HepG2 (cell line): ENCODE data around the gene PACS2. TPM values are rescaled to one million over a fixed set of nuclear protein-coding genes. Genes with fewer than 3 reads are reported as not detected.

Source experiments
- BRCA1 ChIP-seq: sonication (generic); formaldehyde crosslinking; IDR thresholded peaks from 2 replicates; pipeline ENCODE4 v1.4.0; 2020; ENCODE audit warnings: missing genetic modification reagents
- BRD4 ChIP-seq: sonication (generic); formaldehyde crosslinking; IDR thresholded peaks from 2 replicates; pipeline ENCODE4 v1.4.0; 2020; ENCODE audit warnings: missing genetic modification reagents
- CC2D1A ChIP-seq: sonication (generic); formaldehyde crosslinking; IDR thresholded peaks from 2 replicates; pipeline ENCODE4 v1.8.1; 2023; ENCODE audit warnings: mild to moderate bottlenecking, missing genetic modification reagents
- FOXK2 ChIP-seq: fragments of 450-650 bp; IDR thresholded peaks from 2 replicates; pipeline ENCODE4 v1.6.1; 2016
- HDAC2 ChIP-seq: sonication (generic); formaldehyde crosslinking; IDR thresholded peaks from 2 replicates; pipeline ENCODE4 v1.4.0; 2020; ENCODE audit warnings: missing genetic modification reagents
- MBNL3 ChIP-seq: fragments of 250-450 bp; sonication (Bioruptor Pico); conservative IDR thresholded peaks from 2 replicates; pipeline ENCODE4 v1.8.0; 2022; ENCODE audit warnings: mild to moderate bottlenecking, inconsistent platforms
- NAIF1 ChIP-seq: sonication (generic); formaldehyde crosslinking; IDR thresholded peaks from 2 replicates; pipeline ENCODE4 v1.5.0; 2020; ENCODE audit warnings: mild to moderate bottlenecking, missing genetic modification reagents, borderline replicate concordance
- NCOR1 ChIP-seq: fragments of 200-600 bp; sonication (generic); IDR thresholded peaks from 2 replicates; pipeline ENCODE4 v1.7.0; 2017; ENCODE audit warnings: antibody characterized with exemption, low read length, borderline replicate concordance
- NFE2L1 ChIP-seq: sonication (generic); formaldehyde crosslinking; IDR thresholded peaks from 2 replicates; pipeline ENCODE4 v1.4.0; 2020; ENCODE audit warnings: missing genetic modification reagents, mild to moderate bottlenecking, borderline replicate concordance
- NR3C1 ChIP-seq: sonication (generic); formaldehyde crosslinking; IDR thresholded peaks from 2 replicates; pipeline ENCODE4 v1.4.0; 2020; ENCODE audit warnings: missing genetic modification reagents
- RFX3 ChIP-seq: IDR thresholded peaks from 2 replicates; pipeline ENCODE4 v1.6.1; 2016; ENCODE audit warnings: missing biosample characterization, missing genetic modification reagents
- RXRB ChIP-seq: IDR thresholded peaks from 2 replicates; pipeline ENCODE4 v1.6.1; 2016; ENCODE audit warnings: borderline replicate concordance, missing genetic modification reagents, missing compliant biosample characterization
- SATB2 ChIP-seq: sonication (generic); formaldehyde crosslinking; IDR thresholded peaks from 2 replicates; pipeline ENCODE4 v1.5.0; 2020; ENCODE audit warnings: missing genetic modification reagents
- SRSF9 ChIP-seq: fragments of 200-400 bp; formaldehyde crosslinking; IDR thresholded peaks from 2 replicates; pipeline ENCODE4 v1.6.1; 2018; ENCODE audit warnings: borderline replicate concordance, mild to moderate bottlenecking, low read depth, low read length; ENCODE audit not compliant: insufficient read depth, poor library complexity, severe bottlenecking
- SYNCRIP ChIP-seq: fragments of 200-400 bp; formaldehyde crosslinking; IDR thresholded peaks from 2 replicates; pipeline ENCODE4 v1.6.1; 2018; ENCODE audit warnings: mild to moderate bottlenecking, low read depth, low read length; ENCODE audit not compliant: insufficient read depth
- ZC3H13 ChIP-seq: sonication (generic); formaldehyde crosslinking; IDR thresholded peaks from 2 replicates; pipeline ENCODE4 v1.8.1; 2023; ENCODE audit warnings: mild to moderate bottlenecking, missing genetic modification reagents, moderate library complexity
- ZFP36L2 ChIP-seq: sonication (generic); formaldehyde crosslinking; IDR thresholded peaks from 2 replicates; pipeline ENCODE4 v1.4.0; 2020; ENCODE audit warnings: missing genetic modification reagents
- ZNF33A ChIP-seq: sonication (generic); formaldehyde crosslinking; IDR thresholded peaks from 2 replicates; pipeline ENCODE4 v1.5.1; 2020; ENCODE audit warnings: missing genetic modification reagents, mild to moderate bottlenecking, moderate library complexity, borderline replicate concordance
- ZNF367 ChIP-seq: sonication (generic); formaldehyde crosslinking; IDR thresholded peaks from 2 replicates; pipeline ENCODE4 v1.4.0; 2020; ENCODE audit warnings: missing genetic modification reagents, borderline replicate concordance
- ZNF549 ChIP-seq: sonication (generic); formaldehyde crosslinking; IDR thresholded peaks from 2 replicates; pipeline ENCODE4 v1.5.0; 2020; ENCODE audit warnings: missing genetic modification reagents
- ZNF556 ChIP-seq: sonication (generic); formaldehyde crosslinking; IDR thresholded peaks from 2 replicates; pipeline ENCODE4 v1.4.0; 2020; ENCODE audit warnings: mild to moderate bottlenecking, missing genetic modification reagents, borderline replicate concordance
- ZNF558 ChIP-seq: sonication (generic); formaldehyde crosslinking; IDR thresholded peaks from 2 replicates; pipeline ENCODE4 v1.9.0; 2022; ENCODE audit warnings: mild to moderate bottlenecking, missing genetic modification reagents, borderline replicate concordance
- ZNF644 ChIP-seq: IDR thresholded peaks from 2 replicates; pipeline ENCODE4 v1.6.1; 2016; ENCODE audit warnings: low read depth
- ZNF775 ChIP-seq: sonication (generic); formaldehyde crosslinking; IDR thresholded peaks from 2 replicates; pipeline ENCODE4 v1.4.0; 2020; ENCODE audit warnings: missing genetic modification reagents, mild to moderate bottlenecking, moderate library complexity, borderline replicate concordance
- ZNF780A ChIP-seq: sonication (generic); formaldehyde crosslinking; IDR thresholded peaks from 2 replicates; pipeline ENCODE4 v1.8.0; 2022; ENCODE audit warnings: mild to moderate bottlenecking, missing genetic modification reagents, moderate library complexity
- ZNF782 ChIP-seq: sonication (generic); formaldehyde crosslinking; IDR thresholded peaks from 2 replicates; pipeline ENCODE4 v1.4.0; 2020; ENCODE audit warnings: missing genetic modification reagents, mild to moderate bottlenecking, borderline replicate concordance
- ZNF878 ChIP-seq: sonication (generic); formaldehyde crosslinking; IDR thresholded peaks from 2 replicates; pipeline ENCODE4 v1.8.1; 2023; ENCODE audit warnings: mild to moderate bottlenecking, missing genetic modification reagents, moderate library complexity
- polyA plus RNA-seq, 8 experiments: library from polyadenylated mRNA; depleted of rRNA in 3 of 8; stranded (reverse) in 7 of 8; unstranded in 1 of 8; fragments of >200 nt; fragmentation: Illumina TruSeq in 4 of 8; extraction: Trizol in 4 of 8; gene quantifications; 2 replicates each; pipeline versions ENCODE4 v1.2.1 to v1.2.3, GENCODE V29; 2011 to 2016; ENCODE audit warnings: low read depth in 4 of 8, missing spikeins in 1 of 8, mixed read lengths in 1 of 8; ENCODE audit not compliant: insufficient read depth in 1 of 8
- total RNA-seq, 5 experiments: library from RNA; depleted of rRNA; stranded (reverse); fragments of >200 nt; fragmentation: Illumina TruSeq; extraction: Trizol; gene quantifications; 2 replicates each; pipeline ENCODE4 v1.2.3, GENCODE V29; 2016; ENCODE audit warnings: low read depth in 1 of 5
- TF ChIP-seq, protein P1 (sequence below): sonication (generic); formaldehyde crosslinking; IDR thresholded peaks from 2 replicates; pipeline ENCODE4 v1.5.1; 2020; ENCODE audit warnings: mild to moderate bottlenecking, missing genetic modification reagents, moderate library complexity

PACS2 gene
- total and polyA plus RNA-seq, 2 of the 13 experiments (the other 11 are each of a cell fraction or from before 2014, with no cell fraction given), result 23.6 to 27.6 TPM

DNA sequence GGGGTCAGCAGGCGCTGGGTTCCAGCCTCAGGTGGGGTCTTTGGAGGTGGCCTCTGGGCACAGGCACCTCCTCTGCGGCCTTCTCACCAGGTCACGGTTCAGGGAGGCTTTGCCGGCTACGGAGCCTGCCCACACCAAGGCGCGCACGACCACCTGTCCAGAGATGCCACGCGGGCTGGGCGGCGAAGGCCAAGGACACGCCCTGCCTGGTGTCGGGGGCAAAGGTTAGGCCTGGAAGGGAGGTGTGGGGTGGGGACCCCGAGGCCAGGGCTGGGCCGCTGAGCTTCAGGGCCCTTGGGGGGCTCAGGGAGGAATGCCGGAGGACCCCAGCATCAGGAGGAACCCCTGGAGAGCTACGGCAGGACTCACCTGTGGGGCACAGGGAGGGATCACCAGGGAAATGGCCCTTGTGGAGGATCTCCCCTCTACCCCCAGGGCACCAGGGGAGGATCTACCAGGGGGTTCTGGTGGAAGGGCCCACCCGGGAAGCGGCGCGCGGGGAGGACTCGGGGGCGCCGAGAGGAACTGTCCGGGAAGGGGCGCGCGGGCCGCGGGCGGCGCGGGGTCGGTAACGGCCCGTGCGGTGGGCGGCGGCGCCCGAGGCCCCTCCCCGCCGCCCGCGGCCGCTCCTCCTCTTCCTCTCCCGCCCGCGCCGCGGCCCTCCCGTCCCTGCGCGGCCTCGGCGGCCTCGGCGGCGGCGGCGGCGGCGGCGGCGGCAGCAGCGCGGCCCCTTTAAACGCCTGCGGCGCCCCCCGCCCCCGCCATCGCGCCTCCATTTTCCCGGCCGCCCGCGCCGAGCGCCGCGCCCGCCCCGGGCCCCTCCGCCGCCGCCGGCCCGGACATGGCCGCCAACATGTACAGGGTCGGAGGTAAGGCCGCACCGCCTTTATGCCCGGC, 104.9 kb downstream of the PACS2 start, which contains the start of gene MTA1 (continued):
- TF ChIP-seq BRD4 (0 out of 2 replicates have a peak, but pooled peaks have one; percentile 20), SATB2 (0 out of 2 replicates have a peak, but pooled peaks have one; percentile 32), ZNF549 (no peak), ZNF878 (no peak), RXRB (no peak; the same call in 1 of the 2 replicates), NCOR1 (0 out of 2 replicates have a peak, but pooled peaks have one; percentile 42), ZNF782 (peak; percentile 81; the same call in 1 of the 2 replicates), ZNF556 (no peak), ZFP36L2 (CRISPR knock-in tag) (0 out of 2 replicates have a peak, but pooled peaks have one; percentile 48), FOXK2 (no peak), SYNCRIP (no peak), RFX3 (CRISPR knock-in tag) (no peak), MBNL3 (CRISPR knock-in tag) (no peak), ZNF33A (CRISPR knock-in tag) (no peak), CC2D1A (CRISPR knock-in tag) (no peak), NFE2L1 (CRISPR knock-in tag) (peak; percentile 68; the same call in 1 of the 2 replicates), ZNF644 (CRISPR knock-in tag) (no peak), HDAC2 (CRISPR knock-in tag) (peak; percentile 56), ZNF558 (no peak), ZNF775 (CRISPR knock-in tag) (no peak), NR3C1 (CRISPR knock-in tag) (no peak), ZC3H13 (CRISPR knock-in tag) (0 out of 2 replicates have a peak, but pooled peaks have one; percentile 54), BRCA1 (CRISPR knock-in tag) (0 out of 2 replicates have a peak, but pooled peaks have one; percentile 24), SRSF9 (no peak), ZNF780A (no peak), ZNF367 (CRISPR knock-in tag) (peak; percentile 23; the same call in 1 of the 2 replicates), NAIF1 (CRISPR knock-in tag) (no peak)
- TF ChIP-seq, protein P1, sequence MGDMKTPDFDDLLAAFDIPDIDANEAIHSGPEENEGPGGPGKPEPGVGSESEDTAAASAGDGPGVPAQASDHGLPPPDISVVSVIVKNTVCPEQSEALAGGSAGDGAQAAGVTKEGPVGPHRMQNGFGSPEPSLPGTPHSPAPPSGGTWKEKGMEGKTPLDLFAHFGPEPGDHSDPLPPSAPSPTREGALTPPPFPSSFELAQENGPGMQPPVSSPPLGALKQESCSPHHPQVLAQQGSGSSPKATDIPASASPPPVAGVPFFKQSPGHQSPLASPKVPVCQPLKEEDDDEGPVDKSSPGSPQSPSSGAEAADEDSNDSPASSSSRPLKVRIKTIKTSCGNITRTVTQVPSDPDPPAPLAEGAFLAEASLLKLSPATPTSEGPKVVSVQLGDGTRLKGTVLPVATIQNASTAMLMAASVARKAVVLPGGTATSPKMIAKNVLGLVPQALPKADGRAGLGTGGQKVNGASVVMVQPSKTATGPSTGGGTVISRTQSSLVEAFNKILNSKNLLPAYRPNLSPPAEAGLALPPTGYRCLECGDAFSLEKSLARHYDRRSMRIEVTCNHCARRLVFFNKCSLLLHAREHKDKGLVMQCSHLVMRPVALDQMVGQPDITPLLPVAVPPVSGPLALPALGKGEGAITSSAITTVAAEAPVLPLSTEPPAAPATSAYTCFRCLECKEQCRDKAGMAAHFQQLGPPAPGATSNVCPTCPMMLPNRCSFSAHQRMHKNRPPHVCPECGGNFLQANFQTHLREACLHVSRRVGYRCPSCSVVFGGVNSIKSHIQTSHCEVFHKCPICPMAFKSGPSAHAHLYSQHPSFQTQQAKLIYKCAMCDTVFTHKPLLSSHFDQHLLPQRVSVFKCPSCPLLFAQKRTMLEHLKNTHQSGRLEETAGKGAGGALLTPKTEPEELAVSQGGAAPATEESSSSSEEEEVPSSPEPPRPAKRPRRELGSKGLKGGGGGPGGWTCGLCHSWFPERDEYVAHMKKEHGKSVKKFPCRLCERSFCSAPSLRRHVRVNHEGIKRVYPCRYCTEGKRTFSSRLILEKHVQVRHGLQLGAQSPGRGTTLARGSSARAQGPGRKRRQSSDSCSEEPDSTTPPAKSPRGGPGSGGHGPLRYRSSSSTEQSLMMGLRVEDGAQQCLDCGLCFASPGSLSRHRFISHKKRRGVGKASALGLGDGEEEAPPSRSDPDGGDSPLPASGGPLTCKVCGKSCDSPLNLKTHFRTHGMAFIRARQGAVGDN (CRISPR knock-in tag), result peak; percentile 98
